DOHH2 (cell line): ENCODE data around the gene OTX2.

Experiments
- H3F3A ChIP-seq: fragments of 200-600 bp; sonication (generic), shearing (Covaris generic); 2 replicates; pipeline ENCODE4 v1.6.0; 2016; ENCODE audit warnings: antibody characterized with exemption, mild to moderate bottlenecking; ENCODE audit not compliant: control insufficient read depth, insufficient read depth
- H3K27ac ChIP-seq: fragments of 200-600 bp; sonication (generic); 2 replicates; pipeline ENCODE4 v1.5.1; 2014; ENCODE audit warnings: low read depth, mild to moderate bottlenecking, low read length, moderate library complexity
- H3K27me3 ChIP-seq: fragments of 200-600 bp; sonication (generic); 2 replicates; pipeline ENCODE4 v1.6.1; 2014; ENCODE audit warnings: mild to moderate bottlenecking, low read length, mixed read lengths; ENCODE audit not compliant: control insufficient read depth
- H3K36me3 ChIP-seq: fragments of 200-600 bp; sonication (generic); 2 replicates; pipeline ENCODE4 v1.6.1; 2014; ENCODE audit warnings: mild to moderate bottlenecking, low read length, moderate library complexity, mixed read lengths; ENCODE audit not compliant: control insufficient read depth
- H3K4me1 ChIP-seq: fragments of 200-600 bp; sonication (generic); 2 replicates; pipeline ENCODE4 v1.6.1; 2014; ENCODE audit warnings: mild to moderate bottlenecking, low read length, mixed read lengths; ENCODE audit not compliant: control insufficient read depth
- H3K4me2 ChIP-seq: fragments of 200-600 bp; sonication (generic); 2 replicates; pipeline ENCODE4 v1.6.0; 2014; ENCODE audit warnings: mild to moderate bottlenecking, low read length, moderate library complexity
- H3K4me3 ChIP-seq: fragments of 200-600 bp; sonication (generic); 2 replicates; pipeline ENCODE4 v1.5.1; 2014; ENCODE audit warnings: mild to moderate bottlenecking, low read length, mixed read lengths
- H3K79me2 ChIP-seq: fragments of 200-600 bp; sonication (generic); 2 replicates; pipeline ENCODE4 v1.6.1; 2014; ENCODE audit warnings: mild to moderate bottlenecking, low read length, mixed read lengths; ENCODE audit not compliant: control insufficient read depth
- H3K9me2 ChIP-seq: fragments of 200-600 bp; sonication (generic); replicated peaks from 2 replicates; pipeline ENCODE4 v1.6.1; 2014; ENCODE audit warnings: mild to moderate bottlenecking, low read length, mixed read lengths; ENCODE audit not compliant: control insufficient read depth
- H3K9me3 ChIP-seq: fragments of 200-600 bp; sonication (generic); 2 replicates; pipeline ENCODE4 v1.6.1; 2014; ENCODE audit warnings: antibody characterized with exemption, low read length, mixed read lengths; ENCODE audit not compliant: control insufficient read depth, insufficient read depth
- H4K20me1 ChIP-seq: fragments of 200-600 bp; sonication (generic); 2 replicates; pipeline ENCODE4 v1.6.0; 2014; ENCODE audit warnings: low read depth, mild to moderate bottlenecking, antibody characterized with exemption, low read length, moderate library complexity; ENCODE audit not compliant: control insufficient read depth, insufficient read depth
- EZH2phosphoT487 ChIP-seq: fragments of 200-600 bp; sonication (generic); IDR thresholded peaks from 2 replicates; pipeline ENCODE4 v1.6.1; 2017; ENCODE audit warnings: borderline replicate concordance, mild to moderate bottlenecking, antibody characterized with exemption, low read length, moderate library complexity, mixed read lengths
- TF ChIP-seq, protein P1 (sequence below): fragments of 200-600 bp; sonication (generic); IDR thresholded peaks from one replicate; pipeline ENCODE4 v1.5.1; 2014; ENCODE audit warnings: antibody characterized with exemption, mild to moderate bottlenecking, low read depth, low read length; ENCODE audit not compliant: poor library complexity, severe bottlenecking

The OTX2 gene

DNA sequence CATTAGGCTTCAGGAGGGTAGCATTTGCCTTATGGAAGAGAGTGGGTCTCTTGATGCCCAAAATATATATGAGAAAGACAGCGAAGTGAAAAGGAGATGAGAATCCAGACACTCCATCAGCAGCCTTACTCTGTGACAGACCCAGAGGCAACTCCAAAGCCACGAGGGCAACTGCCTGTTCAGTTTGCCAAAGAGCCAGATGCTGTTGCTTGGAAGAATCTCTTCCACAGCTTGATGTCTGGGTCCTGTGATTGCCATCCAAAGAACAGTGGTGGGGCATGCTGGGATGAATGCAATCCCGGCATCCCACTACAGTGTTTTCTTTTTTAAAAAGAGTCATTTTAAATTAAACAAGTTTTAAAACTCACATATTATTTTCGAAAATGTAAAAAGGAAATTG is 10.9 kb upstream of the OTX2 start:
- H3K79me2 ChIP-seq, result no peaks in the 10 kb centered on the region
- H3K4me1 ChIP-seq, result no peaks in the 10 kb centered on the region
- no peaks in the 10 kb centered on the region for H3K27me3 ChIP-seq
- no peaks in the 10 kb centered on the region for H3K36me3 ChIP-seq
- H3F3A ChIP-seq, result no peaks in the 10 kb centered on the region
- no peaks in the 10 kb centered on the region for H4K20me1 ChIP-seq
- no peaks in the 10 kb centered on the region for H3K9me3 ChIP-seq
- no peak overlapping the region for H3K27ac ChIP-seq
- H3K4me3 ChIP-seq, result no peak overlapping the region
- no peak for TF ChIP-seq EZH2phosphoT487
- TF ChIP-seq, protein P1, sequence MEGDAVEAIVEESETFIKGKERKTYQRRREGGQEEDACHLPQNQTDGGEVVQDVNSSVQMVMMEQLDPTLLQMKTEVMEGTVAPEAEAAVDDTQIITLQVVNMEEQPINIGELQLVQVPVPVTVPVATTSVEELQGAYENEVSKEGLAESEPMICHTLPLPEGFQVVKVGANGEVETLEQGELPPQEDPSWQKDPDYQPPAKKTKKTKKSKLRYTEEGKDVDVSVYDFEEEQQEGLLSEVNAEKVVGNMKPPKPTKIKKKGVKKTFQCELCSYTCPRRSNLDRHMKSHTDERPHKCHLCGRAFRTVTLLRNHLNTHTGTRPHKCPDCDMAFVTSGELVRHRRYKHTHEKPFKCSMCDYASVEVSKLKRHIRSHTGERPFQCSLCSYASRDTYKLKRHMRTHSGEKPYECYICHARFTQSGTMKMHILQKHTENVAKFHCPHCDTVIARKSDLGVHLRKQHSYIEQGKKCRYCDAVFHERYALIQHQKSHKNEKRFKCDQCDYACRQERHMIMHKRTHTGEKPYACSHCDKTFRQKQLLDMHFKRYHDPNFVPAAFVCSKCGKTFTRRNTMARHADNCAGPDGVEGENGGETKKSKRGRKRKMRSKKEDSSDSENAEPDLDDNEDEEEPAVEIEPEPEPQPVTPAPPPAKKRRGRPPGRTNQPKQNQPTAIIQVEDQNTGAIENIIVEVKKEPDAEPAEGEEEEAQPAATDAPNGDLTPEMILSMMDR, result no peak
- no peak overlapping the region for H3K4me2 ChIP-seq
- H3K9me2 ChIP-seq, result no peaks in the 10 kb centered on the region

DNA sequence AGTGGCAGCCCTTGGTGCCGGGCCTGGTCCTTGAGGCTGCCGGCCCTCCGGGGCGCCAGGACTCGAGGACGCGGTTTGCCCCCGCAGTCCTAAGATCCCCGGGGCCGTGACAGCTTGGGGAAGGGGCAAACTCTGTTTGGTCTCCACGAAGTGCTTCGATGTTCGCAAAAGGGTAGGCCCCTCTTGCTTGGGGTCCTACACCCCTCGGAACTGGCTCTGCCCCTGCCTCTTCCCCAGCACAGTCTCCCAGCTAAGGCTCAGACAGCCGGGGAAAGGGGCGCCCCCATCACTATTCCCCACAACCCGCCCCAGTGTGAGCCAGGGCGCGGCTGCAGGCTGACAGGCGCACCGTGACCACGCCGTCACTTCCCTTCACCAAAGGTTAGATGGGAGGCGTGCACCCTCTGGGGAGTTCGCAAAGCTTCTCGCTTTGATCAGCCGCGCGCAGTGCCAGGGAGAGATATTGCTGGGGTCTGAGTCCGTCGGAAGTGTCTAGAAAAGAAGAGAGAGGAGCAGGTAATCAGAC is 7.2 kb upstream of the OTX2 start:
- Histone ChIP-seq H3K9me2 (no peaks in the 10 kb centered on the region), H3F3A (no peaks in the 10 kb centered on the region), H4K20me1 (no peaks in the 10 kb centered on the region), H3K4me1 (no peaks in the 10 kb centered on the region), H3K9me3 (no peaks in the 10 kb centered on the region), H3K4me2 (no peak overlapping the region), H3K27ac (no peak overlapping the region), H3K27me3 (peaks cover 14% of the 10 kb centered on the region), H3K79me2 (no peaks in the 10 kb centered on the region), H3K4me3 (no peak overlapping the region), H3K36me3 (no peaks in the 10 kb centered on the region)
- no peak for TF ChIP-seq EZH2phosphoT487
- TF ChIP-seq, protein P1, result no peak

DNA sequence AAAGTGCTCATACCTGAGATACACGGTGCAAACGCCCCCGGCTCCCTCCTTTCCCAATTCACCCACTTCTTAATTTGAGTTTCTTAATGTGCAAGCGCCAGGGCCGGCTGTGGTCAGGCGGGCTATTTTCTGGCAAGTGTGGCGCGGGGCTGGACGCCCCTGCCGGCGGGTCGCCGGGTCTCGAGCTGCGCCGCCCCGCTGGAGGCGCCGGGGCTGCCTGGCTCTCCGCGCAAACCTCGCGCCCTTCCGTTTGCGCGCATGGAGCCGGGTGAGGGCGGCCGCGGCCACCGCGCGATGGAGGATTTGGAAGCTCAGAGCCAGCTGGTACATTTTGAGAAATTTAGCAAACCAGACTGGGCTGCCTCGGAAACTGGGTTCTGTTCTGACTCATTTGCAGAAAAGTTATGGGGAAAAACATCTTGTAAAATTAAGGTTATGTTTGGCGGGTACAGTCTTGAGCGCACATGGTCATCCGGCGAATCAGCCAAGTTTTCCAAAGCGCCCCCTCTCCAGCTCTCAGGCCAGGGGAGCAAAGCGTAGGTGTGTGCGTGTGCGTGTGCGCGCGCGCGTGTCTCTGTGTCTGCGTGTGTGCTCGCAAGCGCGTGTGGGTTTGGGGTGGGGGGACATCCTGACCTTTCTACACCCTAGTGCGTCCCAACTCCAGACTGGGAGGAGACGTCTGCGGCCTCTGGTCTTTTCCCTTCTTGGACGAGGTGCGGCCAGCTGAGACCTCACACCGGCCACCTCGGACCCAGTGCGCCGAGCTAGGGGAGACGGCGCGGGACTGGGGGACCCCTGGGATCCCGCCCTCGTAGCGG is 6.5 kb upstream of the OTX2 start:
- Histone ChIP-seq H3F3A (no peaks in the 10 kb centered on the region), H3K4me2 (no peak overlapping the region), H3K4me3 (no peak overlapping the region), H3K9me2 (no peaks in the 10 kb centered on the region), H4K20me1 (no peaks in the 10 kb centered on the region), H3K27me3 (peaks cover 14% of the 10 kb centered on the region), H3K9me3 (no peaks in the 10 kb centered on the region), H3K27ac (no peak overlapping the region), H3K36me3 (no peaks in the 10 kb centered on the region), H3K79me2 (no peaks in the 10 kb centered on the region), H3K4me1 (no peaks in the 10 kb centered on the region)
- TF ChIP-seq, protein P1, result no peak
- TF ChIP-seq EZH2phosphoT487, result no peak
